Femur (tissue), 1 donor: ENCODE results near the gene CARMIL3.
"Not testable (repeated sequence)": the region's sequence is repeated elsewhere in the genome, so short reads cannot be mapped to it uniquely, and the experiment has no call there.

Source experiments
- DNase-seq: peaks from one replicate; pipeline ENCODE4 v3.0.0-alpha.2; 2017

The CARMIL3 gene

DNA sequence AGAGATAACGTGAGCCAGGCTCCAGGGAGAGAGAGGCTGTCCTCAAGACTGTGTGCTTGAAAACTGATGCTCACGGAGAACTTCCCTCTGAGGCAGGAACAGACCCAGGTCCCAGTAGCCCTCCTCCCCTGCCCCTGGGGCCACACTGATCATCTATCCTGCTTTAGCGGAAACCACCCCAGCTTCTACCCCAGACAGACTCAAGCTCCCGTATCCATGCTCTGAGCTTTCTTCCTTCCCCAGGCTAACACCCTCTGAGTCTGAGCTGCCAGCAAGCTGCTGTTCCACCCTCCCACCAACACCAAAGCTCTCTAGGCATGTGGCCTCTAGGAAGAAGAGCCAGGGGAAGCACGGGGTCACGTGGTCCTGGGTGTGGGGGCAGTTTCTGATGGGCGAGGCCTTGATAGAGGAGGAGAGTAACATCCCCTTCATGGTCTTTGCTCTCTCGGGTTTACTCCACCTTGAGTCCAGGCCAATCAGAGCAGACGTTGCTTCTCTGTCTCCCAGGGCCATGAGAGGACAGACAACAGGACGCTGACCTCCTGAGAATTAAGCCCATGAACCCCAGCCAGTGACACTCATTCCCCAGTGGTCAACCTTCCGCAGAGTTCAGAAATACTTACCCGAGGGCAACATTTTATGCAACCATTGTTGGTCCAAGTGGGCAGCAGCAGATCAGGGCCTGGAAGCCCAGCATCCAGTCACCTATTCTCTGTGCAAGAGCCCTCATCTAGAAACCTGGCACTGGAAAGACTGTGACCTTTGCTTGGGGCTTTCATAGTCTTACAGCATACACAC lies 43.7 kb downstream of the CARMIL3 start:
- no peak for DNase-seq

DNA sequence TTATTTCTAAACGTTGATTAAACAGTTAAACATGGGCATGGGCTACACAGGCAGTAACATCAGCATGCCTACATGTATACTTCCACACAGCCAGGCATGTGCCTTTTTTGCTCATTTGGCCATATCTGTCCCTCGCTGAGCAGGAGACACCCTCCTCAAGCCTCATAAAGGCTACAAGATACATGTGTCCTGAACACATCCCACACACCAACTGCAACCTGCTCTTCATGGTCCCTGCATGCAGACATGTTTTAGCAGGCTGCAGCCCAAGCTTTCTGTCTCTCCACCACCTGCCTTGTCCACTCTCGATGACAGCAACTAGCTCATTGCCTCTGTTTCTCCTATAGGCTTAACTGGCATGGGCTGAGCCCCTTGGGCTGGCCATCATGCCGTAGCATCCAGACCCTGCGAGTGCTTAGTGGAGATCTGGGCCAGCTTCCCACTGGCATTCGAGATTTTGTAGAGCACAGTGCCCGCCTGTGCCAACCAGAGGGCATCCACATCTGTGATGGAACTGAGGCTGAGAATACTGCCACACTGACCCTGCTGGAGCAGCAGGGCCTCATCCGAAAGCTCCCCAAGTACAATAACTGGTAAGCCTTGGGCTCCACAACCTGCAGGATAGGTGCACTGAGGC lies 44.9 kb downstream of the CARMIL3 start:
- DNase-seq = no peak

DNA sequence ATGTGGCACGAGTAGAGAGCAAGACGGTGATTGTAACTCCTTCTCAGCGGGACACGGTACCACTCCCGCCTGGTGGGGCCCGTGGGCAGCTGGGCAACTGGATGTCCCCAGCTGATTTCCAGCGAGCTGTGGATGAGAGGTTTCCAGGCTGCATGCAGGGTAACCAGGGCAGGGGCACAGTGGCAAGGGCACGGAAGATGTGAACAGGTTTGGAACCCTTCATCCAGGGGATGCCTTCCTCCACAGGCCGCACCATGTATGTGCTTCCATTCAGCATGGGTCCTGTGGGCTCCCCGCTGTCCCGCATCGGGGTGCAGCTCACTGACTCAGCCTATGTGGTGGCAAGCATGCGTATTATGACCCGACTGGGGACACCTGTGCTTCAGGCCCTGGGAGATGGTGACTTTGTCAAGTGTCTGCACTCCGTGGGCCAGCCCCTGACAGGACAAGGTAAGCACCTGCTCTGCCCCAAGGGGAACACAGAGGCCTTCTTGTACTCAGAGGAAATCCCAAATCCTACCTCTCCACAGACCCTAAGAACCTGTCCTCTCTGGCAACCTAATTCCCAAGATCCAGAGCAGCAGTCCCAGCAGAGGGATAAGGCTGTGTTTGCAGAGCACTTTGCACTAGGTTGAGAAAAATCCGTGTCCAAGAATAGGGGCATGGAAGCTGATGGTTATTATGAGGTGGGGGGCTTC lies 46.6 kb downstream of the CARMIL3 start:
- no peak for DNase-seq

DNA sequence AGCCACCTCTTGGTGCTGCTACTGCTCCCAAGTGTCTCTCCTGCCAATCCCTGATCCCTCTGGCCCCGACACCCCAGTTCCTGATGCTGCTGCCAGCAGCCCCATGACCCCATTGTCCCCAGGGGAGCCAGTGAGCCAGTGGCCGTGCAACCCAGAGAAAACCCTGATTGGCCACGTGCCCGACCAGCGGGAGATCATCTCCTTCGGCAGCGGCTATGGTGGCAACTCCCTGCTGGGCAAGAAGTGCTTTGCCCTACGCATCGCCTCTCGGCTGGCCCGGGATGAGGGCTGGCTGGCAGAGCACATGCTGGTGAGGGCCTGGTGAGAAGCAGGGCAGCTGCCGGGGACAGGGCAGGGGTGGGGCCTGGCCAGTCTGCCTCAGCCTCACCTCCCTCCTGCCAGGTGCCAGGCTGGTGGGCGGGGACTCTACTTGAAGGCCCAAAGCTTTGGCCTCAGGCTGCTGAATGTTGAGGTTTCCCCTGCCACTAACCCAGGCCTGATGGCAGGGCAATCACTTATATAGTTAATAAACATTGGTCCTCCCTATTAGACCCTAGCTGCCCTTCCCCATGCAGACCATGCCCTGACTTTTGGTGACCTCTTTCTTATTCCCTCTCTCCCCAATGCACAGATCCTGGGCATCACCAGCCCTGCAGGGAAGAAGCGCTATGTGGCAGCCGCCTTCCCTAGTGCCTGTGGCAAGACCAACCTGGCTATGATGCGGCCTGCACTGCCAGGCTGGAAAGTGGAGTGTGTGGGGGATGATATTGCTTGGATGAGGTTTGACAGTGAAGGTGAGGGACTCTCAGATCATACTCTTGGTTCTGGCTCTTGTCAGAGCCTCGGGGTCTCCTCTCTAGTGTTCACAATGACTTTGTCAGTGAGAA lies 47.4 kb downstream of the CARMIL3 start:
- no peak for DNase-seq

DNA sequence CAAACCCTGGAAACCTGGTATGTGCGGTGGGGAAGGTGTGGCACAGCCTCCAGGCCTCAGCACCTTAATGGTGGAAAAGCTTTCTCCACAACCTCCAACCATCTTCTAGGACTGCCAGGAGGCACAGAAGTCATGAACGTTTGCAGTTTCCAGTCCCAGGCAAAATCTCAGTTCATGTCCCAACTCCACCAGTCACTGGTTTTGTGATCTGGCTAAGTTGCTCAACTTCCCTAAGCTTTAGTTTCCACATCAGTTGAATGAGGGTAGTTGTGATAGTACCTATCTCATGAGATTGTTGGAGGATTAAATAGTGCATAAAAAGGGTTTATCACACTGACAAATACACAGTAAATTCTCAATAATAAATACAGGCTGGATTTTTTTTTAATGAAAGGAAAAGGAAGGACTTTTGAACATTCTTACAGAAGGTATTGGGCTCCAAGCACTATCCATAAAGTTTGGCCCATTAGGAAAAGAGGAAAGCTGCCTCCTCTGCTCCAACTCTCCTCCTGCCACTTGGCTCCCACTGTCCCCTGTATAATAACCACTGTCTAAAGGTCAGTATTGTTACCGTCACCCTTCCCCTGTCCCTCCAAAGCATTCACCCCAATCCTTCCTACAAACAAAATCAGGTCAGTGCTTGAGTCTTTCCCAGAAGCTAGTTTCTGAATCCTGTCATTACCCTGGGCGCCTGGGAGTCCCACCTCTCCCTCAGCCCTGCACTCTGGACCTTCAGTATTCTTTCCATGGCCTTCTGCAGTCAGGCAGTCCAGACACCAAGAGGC lies 48.6 kb downstream of the CARMIL3 start:
- no peak for DNase-seq

DNA sequence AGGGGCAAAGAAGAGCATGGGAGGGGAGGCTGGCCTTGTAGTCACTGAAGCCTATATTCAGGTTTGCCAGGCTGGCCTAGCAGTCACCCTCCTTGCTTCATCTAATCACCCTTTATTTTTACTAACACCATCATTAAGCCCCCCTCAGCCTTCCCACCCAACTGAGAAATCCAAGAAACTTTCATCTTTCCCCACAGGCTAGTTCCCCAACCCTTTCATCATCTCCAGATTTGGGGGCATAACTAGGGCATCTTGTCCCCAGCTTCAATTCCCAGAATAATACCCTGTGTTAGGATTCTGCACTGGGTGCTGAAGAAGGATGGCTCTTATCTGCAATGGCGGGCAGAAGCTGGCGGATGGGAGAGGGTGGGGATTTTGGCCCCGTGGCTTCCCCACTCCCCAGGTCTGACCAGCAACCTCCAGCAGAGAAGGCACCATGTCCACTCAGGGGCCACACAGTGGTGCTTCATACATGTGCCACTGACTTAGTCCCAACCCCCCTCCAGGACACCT lies 49.2 kb downstream of the CARMIL3 start:
- no peak for DNase-seq

DNA sequence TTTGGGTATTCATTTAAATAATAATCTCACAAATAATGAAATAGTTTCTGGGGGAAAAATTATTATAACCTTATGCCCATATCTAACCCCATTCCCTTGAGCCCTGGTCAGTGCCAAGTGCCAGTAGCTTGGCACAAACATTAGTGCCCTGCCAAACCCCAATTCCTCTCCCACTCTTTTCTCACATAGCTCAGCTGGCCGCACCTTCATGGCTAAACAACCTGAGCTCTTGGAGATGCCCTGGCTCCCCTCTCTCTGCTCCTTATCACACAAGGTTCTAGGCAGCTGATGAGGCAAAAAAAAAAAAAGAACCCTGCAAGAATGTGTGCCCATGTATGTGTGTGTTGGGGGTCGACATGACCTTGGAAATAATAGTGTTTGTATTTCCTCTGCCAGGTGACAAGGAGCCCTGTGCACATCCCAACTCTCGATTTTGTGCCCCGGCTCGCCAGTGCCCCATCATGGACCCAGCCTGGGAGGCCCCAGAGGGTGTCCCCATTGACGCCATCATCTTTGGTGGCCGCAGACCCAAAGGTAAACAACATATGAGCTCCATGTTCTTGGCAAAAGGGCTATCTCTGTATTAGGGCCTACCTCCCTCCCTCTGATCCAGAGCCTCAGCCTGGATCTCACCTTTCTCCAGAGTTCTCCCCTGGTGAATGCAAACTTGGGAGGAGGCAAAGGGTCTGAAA lies 50.7 kb downstream of the CARMIL3 start:
- no peak for DNase-seq

DNA sequence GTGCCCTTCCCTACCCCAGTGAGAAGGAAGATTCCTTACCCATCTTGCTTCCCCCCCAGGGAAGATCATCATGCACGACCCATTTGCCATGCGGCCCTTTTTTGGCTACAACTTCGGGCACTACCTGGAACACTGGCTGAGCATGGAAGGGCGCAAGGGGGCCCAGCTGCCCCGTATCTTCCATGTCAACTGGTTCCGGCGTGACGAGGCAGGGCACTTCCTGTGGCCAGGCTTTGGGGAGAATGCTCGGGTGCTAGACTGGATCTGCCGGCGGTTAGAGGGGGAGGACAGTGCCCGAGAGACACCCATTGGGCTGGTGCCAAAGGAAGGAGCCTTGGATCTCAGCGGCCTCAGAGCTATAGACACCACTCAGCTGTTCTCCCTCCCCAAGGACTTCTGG lies 51.6 kb downstream of the CARMIL3 start:
- DNase-seq = no peak

DNA sequence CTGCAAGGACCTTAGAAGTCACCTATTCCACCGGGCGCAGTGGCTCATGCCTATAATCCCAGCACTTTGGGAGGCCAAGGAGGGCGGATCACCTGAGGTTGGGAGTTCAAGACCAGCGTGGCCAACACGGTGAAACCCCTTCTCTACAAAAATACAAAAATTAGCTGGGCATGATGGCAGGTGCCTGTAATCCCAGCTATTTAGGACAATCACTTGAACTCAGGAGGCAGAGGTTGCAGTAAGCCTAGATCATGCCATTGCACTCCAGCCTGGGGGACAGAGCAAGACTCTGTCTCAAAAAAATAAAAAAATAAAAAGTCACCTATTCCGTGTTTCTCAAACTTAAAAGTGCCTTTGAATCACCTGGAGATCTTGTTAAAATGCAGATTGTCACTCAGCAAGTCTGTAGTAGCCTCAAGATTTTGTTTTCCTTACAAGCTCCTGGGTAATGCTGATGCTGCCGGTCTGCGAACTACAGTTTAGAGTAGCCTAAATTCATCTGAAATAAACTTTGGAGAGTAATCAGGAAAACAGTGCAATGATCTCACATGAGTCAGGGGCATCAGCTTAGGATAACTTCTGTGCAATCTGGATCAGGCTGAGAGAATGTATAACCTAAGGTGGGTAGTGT lies 53.9 kb downstream of the CARMIL3 start:
- not testable (repeated sequence) for DNase-seq

DNA sequence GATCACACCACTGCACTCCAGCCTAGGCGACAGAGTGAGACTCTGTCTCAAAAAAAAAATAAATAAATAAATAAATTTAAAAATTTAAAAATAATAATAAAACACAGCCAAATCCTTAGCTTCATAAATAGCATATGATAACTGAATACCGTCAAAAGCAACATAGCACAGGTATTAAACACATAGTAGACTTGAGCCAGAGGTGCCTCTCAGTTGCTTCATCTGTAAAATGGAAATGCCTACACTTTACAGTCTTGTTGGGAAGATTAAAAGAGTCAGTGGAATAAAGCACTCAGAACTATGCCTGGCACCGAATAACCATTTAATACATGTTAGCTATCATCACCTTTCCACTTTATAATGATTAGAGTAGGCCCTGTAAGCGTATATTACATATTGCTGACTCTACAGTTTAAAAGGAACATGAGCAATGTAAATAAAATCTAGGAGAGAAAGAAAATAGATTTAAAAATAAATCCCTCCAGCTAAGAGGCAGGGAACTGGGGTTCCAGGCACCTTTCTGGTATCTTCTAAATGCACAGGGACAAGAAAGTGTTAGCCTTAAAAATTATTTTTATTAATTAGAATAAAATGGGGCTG lies 55.0 kb downstream of the CARMIL3 start:
- no peak for DNase-seq

DNA sequence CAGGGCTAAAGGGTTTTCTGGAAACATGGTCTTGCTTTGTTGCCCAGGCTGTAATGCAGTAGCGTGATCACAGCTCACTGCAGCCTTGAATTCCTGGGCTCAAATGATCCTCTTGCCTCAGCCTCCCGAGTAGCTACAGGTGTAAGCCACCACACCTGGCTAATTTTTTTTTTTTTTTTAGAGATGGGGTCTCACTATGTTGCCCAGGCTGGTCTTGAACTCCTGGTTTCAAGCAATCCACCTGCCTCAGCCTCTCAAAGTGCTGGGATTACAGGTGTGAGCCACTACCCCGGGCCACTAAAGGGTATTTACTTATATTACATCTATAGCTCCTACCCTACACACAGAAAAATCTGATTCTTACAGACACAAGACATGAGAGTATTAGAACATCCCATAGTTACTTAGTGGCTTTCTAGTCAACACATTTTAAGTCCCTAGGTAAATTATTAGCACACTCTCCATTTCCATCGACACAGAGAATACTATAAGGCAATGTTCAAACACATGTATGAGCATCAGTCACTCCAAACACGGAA lies 56.6 kb downstream of the CARMIL3 start:
- no peak for DNase-seq

DNA sequence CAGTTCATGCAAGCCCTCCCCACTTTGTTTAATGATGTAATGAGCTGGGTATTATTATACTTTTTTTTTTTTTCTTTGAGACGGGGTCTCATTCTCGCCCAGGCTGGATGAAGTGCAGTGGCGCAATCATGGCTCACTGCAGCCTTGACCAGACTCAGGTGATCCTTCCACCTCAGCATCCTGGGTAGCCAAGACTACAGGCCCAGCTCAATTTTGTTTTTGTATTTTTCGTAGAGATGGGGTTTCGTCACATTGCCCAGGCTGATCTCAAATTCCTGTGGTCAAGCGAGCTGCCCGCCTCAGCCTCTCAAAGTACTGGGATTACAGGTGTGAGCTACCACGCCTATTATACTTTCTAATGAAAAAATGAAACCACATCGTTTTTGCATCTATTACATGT lies 58.3 kb downstream of the CARMIL3 start:
- DNase-seq = no peak

DNA sequence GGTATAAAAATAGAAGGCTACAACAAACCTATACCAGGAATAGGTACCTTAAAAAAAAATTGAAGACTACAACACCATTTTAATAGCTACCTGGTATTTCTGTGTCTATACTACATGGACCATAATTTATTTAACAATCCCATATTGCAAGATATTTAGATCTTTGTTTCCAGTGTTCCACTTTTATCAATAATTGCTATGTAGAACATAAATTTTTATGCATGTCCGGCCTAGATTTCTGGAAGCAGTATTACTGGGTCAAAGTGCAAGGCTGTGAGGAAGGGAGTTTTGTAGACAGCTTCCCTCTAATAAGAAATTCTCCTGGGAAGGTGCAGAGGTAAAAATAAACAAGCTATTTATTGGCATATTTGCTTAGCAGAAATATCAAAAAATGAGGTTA lies 58.7 kb downstream of the CARMIL3 start:
- DNase-seq = no peak

DNA sequence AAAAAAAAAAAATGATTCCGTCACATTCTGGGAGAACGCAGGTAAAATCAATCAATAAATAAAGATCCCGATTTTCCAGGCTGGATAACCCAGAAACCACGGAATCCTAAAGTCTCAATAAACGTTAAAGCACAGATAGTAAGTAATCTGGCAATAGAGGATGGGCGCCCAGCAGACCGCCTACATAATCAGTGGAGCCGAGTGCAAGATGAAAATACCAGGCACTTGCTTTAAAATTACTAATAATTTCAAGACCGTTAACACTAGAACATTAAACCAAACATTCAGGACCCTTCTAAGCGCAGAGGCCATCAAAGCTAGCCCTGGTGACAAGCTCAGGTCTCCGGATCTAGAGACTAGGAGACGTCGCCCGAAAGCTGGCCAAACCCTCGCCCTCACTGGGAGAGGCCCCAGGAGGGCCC lies 61.6 kb downstream of the CARMIL3 start:
- DNase-seq = no peak

DNA sequence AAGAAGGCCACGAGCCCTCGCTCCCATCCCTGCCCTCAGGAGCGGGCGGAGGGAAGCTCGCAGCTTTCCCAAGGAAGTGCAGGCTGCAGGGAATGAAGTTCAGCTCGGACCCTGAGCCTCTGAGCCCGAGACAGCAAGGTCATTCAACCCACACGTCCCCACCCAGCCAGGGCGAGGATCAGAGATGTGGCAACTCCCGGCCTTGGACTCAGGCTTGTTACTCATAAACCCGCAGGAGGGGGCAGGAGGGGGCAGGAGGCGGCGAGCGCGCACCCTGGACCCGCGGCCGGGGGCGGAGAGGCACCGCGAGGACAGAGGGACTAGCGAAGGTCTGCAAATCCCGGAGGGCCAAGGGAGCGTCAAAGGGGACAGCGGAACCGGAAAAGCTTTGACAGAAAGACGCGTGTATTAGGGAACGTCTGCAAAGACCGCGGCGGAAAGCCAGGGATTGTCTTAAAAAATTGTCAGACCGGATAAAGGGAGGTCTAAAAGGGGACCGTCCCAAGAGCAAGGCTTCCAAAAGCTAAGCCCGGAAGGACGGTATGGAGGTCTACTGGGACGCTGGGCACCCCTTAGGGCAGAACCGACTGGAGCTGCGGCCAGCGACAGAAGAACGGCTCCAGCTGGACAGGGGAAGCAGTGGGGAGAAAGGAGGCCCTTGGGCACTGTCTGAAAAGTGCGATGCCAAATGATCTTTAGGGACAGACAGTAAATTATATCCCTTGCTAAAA lies 62.2 kb downstream of the CARMIL3 start:
- DNase-seq = peak; percentile 90

DNA sequence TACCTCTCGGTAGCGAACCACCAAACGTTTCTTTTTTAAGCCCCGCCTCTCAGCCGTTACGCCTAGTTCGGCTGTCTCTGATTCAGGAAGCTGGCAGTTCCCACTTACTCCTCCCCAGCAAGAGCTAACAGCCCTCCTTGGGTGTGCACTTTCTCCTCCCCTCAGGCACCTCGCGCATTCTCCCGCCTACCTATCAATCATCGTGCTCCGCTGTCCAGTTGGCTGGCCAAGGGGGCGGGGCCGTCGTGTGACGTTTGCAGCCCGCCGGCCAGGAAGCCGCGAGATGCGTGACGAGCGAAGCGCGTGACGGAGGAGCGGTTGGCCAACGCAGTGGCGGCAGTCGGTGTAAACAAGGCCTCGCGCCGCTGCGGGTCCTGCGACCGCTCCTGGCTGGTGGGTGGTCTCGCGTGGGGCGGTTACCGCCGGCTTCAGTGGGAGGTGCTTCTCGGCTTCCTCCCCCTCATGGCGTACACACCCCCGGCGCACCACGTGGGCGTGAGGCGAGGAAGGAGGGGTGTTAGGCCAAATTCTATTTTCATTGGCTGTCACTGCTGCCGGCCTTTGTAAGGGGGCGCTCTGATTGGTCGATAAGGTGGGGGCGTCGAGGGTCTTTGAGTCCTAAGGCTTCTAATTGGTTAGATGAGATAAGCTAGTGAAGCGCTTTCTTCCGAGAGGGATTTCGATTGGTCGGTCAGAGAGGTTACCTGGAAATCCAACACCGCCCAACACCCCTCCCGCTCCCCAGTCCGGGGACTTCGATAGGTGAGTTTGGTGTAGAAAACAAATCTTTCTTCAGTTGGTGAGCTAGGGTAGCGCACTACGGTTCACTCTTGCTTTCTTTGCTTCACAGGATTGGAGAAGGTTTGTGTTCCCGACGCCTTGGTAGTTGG lies 63.0 kb downstream of the CARMIL3 start, which contains the start of the genes DCAF11 and NRL:
TSS of gene DCAF11 (plus strand) at position 246 of the 890 bp plus-strand sequence. CDS start 818 bp downstream, outside the sequence.
TSS of gene NRL (minus strand) at position 418 of the 890 bp plus-strand sequence. CDS start 32,101 bp downstream, outside the sequence.
- DNase-seq = peak; percentile 99

DNA sequence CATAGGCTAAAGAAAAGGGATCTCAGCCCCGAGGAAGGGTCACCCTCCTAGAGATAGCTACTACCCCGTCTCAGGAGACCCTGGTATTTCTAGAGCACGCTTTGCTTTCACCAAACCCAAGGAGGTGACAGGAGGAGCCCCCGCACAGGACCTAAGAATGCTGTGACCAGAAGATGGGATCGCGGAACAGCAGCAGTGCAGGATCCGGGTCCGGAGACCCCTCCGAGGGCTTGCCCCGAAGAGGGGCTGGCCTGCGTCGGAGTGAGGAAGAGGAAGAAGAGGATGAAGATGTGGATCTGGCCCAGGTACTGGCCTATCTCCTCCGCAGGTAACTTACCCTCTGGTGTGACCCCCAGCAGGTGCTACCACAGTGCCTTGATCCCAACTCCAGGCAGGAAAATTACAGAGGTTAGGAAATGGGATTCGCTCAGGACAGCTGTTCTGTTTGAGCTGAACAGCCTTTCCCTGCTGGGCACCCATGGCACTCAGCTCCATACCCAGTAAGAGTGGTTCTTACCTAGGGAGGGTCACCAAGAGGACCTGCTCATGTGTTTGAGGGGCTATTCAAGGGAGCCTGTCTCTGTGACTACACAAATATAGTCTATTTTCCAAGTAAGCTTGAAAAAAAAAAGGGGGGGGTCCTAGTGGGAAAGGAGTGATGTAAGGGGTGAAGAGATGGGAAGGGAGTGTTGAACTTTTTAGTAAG lies 63.8 kb downstream of the CARMIL3 start:
- DNase-seq = no peak
